MCF 10A (cell line): Measurements from ENCODE around the gene PTPN13. TPM values are rescaled to one million over a fixed set of nuclear protein-coding genes. Genes with fewer than 3 reads are reported as not detected.
"Not testable (repeated sequence)": the region's sequence is repeated elsewhere in the genome, so short reads cannot be mapped to it uniquely, and the experiment has no call there.

Experiments used
- BruUV-seq: library from RNA; stranded (reverse); fragments of 400-500 nt; replicated peaks from 2 replicates; lab custom pipeline; 2021; lab: Mats Ljungman, UMichigan
- CTCF ChIA-PET: fragments of 300-600 bp; sonication (Branson Sonifier 250); formaldehyde crosslinking; extraction: SDS; loops from one replicate; lab custom pipeline; 2021; ENCODE audit warnings: antibody characterized with exemption, inconsistent platforms; lab: Yijun Ruan, JAX
- POLR2A ChIA-PET: fragments of 300-600, 350-650 bp; sonication (Branson Sonifier 250); formaldehyde crosslinking; extraction: SDS; loops from one replicate; lab custom pipeline; 2020; ENCODE audit warnings: antibody characterized with exemption, inconsistent platforms; lab: Yijun Ruan, JAX
- DNase-seq: peaks from one replicate; pipeline ENCODE4 v3.0.0-alpha.2; 2018; ENCODE audit not compliant: unreplicated experiment
- H3K27ac Mint-ChIP-seq: one replicate; pipeline ENCODE4 v1.8.0; 2022; ENCODE audit warnings: mild to moderate bottlenecking, low read depth, mixed read lengths; ENCODE audit not compliant: unreplicated experiment
- H3K27me3 Mint-ChIP-seq: one replicate; pipeline ENCODE4 v1.8.0; 2022; ENCODE audit warnings: mixed read lengths; ENCODE audit not compliant: insufficient read depth, unreplicated experiment
- H3K36me3 Mint-ChIP-seq: one replicate; pipeline ENCODE4 v1.8.0; 2022; ENCODE audit warnings: mild to moderate bottlenecking, moderate library complexity, mixed read lengths; ENCODE audit not compliant: insufficient read depth, unreplicated experiment
- H3K4me1 Mint-ChIP-seq: one replicate; pipeline ENCODE4 v1.8.0; 2022; ENCODE audit warnings: mixed read lengths; ENCODE audit not compliant: insufficient read depth, unreplicated experiment
- H3K4me3 Mint-ChIP-seq: one replicate; pipeline ENCODE4 v1.8.0; 2022; ENCODE audit warnings: mild to moderate bottlenecking, moderate library complexity, mixed read lengths; ENCODE audit not compliant: unreplicated experiment
- H3K9me3 Mint-ChIP-seq: one replicate; pipeline ENCODE4 v1.8.0; 2022; ENCODE audit warnings: mixed read lengths; ENCODE audit not compliant: unreplicated experiment
- CTCF ChIP-seq: fragments of 200-600 bp; IDR thresholded peaks from one replicate; pipeline ENCODE4 v1.8.0; 2022; ENCODE audit warnings: antibody characterized with exemption, mild to moderate bottlenecking; ENCODE audit not compliant: unreplicated experiment
- intact Hi-C: fragments of 100-400 bp; cut with micrococcal nuclease; formaldehyde crosslinking; loops from 2 replicates; pipeline ENCODE4 v1.14.1; 2022
- total RNA-seq: library from RNA; stranded (reverse); gene quantifications from 2 replicates; pipeline ENCODE4 v1.2.3, GENCODE V29; 2022

PTPN13 gene
- total RNA-seq, 1 experiment from 2014 or later: 28.3 TPM

- no TSS peak for BruUV-seq
- peak; percentile 13 for DNase-seq
- ChIA-PET POLR2A (interaction anchor here (1.0 to 1.3 kb wide), 2 partner anchors 111 to 113 kb away, joined by 5 to 7 read pairs; partner anchors contain the start of gene PTPN13), CTCF (no interaction called here)
- intact Hi-C loops: loop anchor here (5.0 kb wide), 1 partner anchor 110 kb away; no protein-coding TSS in a partner anchor
- H3K4me1 Mint-ChIP-seq: peaks cover 6% of the 10 kb centered on the region
- H3K27me3 Mint-ChIP-seq: no peaks in the 10 kb centered on the region
- H3K4me3 Mint-ChIP-seq: no peak overlapping the region
- no peak for TF ChIP-seq CTCF
- H3K9me3 Mint-ChIP-seq: no peaks in the 10 kb centered on the region
- no peaks in the 10 kb centered on the region for H3K36me3 Mint-ChIP-seq
- H3K27ac Mint-ChIP-seq: peak overlapping the region; percentile 17
Measured at GRCh38 chr4:86706923-86707597, 112.9 kb downstream of the PTPN13 start.

GRCh38 chr4:86717651-86718050 lies 123.5 kb downstream of the PTPN13 start:
- H3K27me3 Mint-ChIP-seq: no peaks in the 10 kb centered on the region
- BruUV-seq: no TSS peak
- intact Hi-C loops: no loop called here
- no peaks in the 10 kb centered on the region for H3K4me1 Mint-ChIP-seq
- H3K27ac Mint-ChIP-seq: no peak overlapping the region
- POLR2A ChIA-PET: interaction anchor here (0.8 to 2.1 kb wide), 4 partner anchors 8 to 122 kb away, joined by 3 to 7 read pairs (median 5); no protein-coding TSS in a partner anchor
- DNase-seq: no peak
- peaks cover 26% of the 10 kb centered on the region for H3K36me3 Mint-ChIP-seq
- no peak overlapping the region for H3K4me3 Mint-ChIP-seq
- CTCF ChIA-PET: no interaction called here
- TF ChIP-seq CTCF: no peak
- H3K9me3 Mint-ChIP-seq: no peaks in the 10 kb centered on the region

DNA sequence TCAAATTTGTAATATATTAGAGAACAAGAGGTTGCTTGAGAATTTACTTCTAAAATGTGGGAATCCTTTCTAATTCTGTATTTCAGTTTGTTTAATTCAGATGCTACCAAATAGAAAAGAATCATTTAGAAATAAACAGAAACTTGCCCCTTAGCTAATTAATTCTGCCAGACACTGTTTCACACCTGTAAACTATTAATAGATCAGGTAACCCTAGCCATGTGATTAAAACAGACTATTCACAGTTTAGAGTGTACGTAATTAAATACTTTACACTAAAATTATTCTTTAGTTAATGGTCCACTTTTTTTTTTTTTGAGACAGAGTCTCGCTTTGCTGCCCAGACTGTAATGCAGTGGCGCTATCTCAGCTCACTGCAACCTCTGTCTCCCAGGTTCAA lies 124.0 kb downstream of the PTPN13 start:
- H3K9me3 Mint-ChIP-seq: no peaks in the 10 kb centered on the region
- peaks cover 26% of the 10 kb centered on the region for H3K36me3 Mint-ChIP-seq
- no peak for TF ChIP-seq CTCF
- POLR2A ChIA-PET: interaction anchor here (0.6 to 2.1 kb wide), 4 partner anchors 10 to 179 kb away, joined by 4 to 7 read pairs (median 6); no protein-coding TSS in a partner anchor
- H3K27ac Mint-ChIP-seq: no peak overlapping the region
- no peak for DNase-seq
- CTCF ChIA-PET: no interaction called here
- no TSS peak for BruUV-seq
- intact Hi-C loops: no loop called here
- H3K27me3 Mint-ChIP-seq: no peaks in the 10 kb centered on the region
- H3K4me3 Mint-ChIP-seq: no peak overlapping the region
- H3K4me1 Mint-ChIP-seq: no peaks in the 10 kb centered on the region

DNA sequence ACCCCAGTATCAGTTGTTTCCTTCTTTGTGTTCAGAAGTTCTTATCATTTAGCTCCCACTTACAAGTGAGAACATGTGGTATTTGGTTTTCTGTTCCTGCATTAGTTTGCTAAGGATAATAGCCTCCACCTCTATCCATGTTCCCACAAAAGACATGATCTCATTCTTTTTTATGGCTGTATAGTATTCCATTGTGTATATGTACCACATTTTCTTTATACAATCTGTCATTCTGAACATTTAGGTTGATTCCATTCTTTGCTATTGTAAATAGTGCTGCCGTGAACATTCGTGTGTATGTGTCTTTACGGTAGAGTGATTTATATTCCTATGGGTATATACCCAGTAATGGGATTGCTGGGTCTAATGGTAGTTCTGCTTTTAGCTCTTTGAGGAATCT lies 125.0 kb downstream of the PTPN13 start:
- H3K36me3 Mint-ChIP-seq: peaks cover 19% of the 10 kb centered on the region
- CTCF ChIA-PET, H3K27ac Mint-ChIP-seq, BruUV-seq, H3K4me3 Mint-ChIP-seq, H3K9me3 Mint-ChIP-seq, DNase-seq, POLR2A ChIA-PET, intact Hi-C loops, H3K27me3 Mint-ChIP-seq, H3K4me1 Mint-ChIP-seq: not testable (repeated sequence)
